NCI-H1417 treated with DMSO at 0.1 percent for 48 hours (cell line): ENCODE results near the gene KRT85.
"Not testable (repeated sequence)": the region's sequence is repeated elsewhere in the genome, so short reads cannot be mapped to it uniquely, and the experiment has no call there.

Experiments used
- DNase-seq: peaks from one replicate; lab custom pipeline; 2025; lab: John Stamatoyannopoulos, UW

Gene KRT85

DNA sequence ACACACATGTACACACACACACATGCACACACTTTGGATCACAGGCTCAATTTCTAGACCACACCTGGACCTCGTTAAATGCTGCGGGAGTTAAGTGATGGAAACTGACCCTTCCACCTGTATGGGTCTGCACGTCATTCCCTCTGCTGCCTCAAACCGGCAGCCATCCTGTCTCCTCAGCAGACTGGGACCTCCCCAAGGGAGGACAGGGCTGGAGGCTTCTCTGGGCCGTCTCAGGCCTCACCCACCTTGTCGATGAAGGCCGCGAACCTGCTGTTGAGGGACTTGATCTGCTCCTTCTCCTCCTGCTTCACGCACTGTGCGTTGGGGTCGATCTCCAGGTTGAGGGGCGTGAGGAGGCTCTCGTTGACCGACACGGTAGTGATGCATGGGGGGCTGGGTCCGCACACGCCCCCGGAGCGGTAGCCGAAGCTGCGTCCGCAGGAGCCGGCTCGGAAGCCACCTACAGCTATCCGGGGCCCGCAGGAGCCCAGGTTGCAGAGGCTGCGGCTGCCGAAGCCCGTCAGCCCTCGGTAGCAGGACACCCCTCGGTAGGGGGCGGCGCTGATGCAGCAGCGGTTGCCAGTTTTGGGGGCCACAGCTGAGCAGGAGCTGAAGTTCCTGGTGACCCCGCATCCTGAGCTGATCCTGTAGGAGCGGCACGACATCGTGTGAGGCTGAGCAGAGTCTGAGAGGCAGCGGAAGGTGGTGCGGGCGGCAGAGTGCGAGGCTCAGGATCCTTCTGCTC lies at the start of gene KRT85:
Gene KRT85, minus strand, starts transcription at position 744 of the 748 bp plus-strand sequence. Its CDS starts 76 bp downstream, at position 668.
- no peak for DNase-seq

GRCh38 chr12:52416795-52417194 lies 49.5 kb upstream of the KRT85 start:
- DNase-seq: no peak

GRCh38 chr12:52415870-52416750 lies 48.8 kb upstream of the KRT85 start:
- no peak for DNase-seq

DNA sequence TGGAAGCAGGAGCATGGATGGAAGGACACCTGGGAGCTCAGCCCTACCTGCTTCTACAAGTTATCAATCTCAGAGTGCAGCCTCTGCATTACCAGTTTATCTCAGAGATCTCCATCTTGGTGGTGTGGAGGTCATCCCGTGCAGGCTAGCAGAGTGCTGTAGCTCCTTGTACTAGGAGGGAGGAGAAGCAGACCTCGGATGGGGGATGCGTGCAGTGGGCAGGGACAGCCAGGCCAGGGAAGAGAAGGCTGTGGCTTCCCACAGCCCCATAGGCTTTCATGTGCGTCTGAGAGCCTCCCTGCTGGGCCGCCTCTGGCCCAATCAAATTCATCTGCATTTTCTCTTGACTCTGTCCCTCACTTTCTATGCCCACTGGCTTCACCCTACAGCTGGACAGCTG lies 47.7 kb upstream of the KRT85 start:
- DNase-seq: no peak

GRCh38 chr12:52413782-52414345 lies 46.6 kb upstream of the KRT85 start:
- no peak for DNase-seq

DNA sequence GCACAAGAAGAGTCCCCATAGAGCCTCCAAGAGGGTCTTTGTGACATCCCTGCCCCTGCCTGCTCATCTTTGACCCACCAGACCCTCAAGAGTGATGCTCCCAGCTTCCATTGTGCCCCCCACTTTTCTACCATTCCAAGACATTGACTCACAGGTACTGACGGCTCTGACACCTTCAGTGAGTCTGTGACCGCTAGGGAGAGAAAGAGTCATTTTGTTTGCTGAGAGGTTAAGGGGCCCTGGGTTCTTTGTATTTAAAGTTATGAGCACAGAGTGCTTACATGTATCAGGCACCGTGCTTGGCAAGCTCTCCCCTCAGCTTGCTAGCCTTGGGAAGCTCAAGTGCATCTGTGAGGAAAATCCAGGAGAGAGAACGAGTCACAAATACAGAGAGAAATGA lies 45.9 kb upstream of the KRT85 start:
- DNase-seq: no peak

- no peak for DNase-seq
These were observed 44.5 kb upstream of the KRT85 start for GRCh38 chr12:52411815-52412214.

GRCh38 chr12:52410589-52411248 lies 43.4 kb upstream of the KRT85 start:
- not testable (repeated sequence) for DNase-seq

DNA sequence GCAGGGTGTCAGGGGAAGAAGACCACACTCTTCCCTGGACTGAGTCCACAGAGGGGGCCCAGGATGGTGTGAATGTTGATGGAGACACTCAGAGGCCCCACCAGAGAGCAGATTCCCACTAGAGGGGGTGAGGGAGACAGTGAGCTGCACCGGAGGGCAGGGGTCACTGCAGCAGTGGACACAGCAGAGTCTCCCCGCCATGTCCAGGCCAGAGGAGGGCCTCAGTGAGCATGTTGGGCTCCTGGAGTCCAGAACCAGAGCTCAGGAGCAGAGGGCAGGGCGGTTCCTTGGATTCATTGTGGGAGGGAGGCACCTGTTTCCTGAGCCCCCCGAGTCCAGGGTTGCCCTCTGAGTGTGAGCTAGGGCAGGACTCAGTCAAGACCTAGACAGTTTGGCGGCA lies 40.6 kb upstream of the KRT85 start:
- DNase-seq: no peak

DNA sequence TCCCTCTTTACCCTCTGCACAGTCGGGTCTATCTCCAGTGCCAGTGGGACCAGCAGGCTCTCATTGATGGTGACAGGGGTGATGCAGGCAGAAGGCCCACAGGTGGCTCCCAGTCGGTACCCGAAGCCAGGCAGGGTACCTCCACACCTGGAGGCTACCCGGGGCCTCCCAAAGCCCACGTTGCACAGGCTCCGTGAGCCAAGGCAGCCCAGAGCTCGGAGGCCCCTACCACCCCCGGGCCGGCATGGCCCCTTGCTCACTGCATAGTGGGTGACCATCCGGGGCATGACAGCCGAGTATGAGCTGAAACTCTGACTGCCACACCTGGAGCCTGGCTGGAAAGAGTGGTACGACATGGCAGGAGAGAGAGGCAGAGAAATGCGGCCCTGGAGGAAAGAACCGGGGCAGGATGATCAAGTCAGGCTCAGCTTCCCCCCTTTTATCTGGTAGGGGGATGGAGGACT lies 38.7 kb upstream of the KRT85 start, which contains the start of gene KRT82:
Gene KRT82, minus strand, starts transcription at position 414 of the 464 bp plus-strand sequence. Its CDS starts 58 bp downstream, at position 356.
- no peak for DNase-seq

- DNase-seq: no peak
These were observed 37.7 kb upstream of the KRT85 start for GRCh38 chr12:52404951-52405350.

DNA sequence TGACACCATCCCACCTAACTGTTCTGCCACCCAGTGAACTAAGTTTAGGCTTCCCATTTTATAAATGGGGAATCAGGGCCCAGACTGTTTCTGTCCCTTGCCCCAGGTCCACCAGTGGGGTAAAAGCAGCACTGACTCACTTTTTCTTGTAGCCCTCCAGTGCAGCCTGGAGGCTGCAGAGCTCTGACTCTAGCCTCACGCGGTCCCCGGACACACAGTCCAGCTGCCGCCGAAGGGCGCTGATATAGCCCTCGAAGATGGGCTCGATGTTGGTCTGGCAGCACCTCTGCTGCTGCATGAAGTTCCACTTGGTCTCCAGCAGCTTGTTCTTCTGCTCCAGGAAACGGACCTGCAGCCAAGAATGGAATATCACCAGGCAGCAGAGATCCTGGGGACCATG lies 36.3 kb upstream of the KRT85 start:
- DNase-seq: no peak

GRCh38 chr12:52402873-52403540 lies 35.7 kb upstream of the KRT85 start:
- no peak for DNase-seq

DNA sequence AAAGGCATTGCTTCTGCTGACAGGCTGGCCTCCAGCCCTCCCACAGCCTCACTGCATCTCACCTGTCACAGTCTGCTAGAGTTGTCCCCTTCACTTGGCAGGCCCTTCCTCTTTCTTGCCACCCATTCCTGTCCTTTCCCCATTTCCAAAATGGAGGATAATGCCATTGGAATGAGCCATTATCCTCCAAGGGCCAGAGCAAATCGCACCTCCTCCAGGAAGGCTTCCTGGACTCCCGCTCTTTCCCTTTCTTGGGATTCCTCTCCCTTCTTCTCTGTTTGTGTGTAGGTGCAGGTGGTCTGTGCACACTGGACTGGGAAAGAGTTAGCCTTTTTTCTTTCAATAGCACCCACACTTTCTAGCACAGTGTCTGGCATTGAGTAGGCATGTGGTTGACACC lies 35.1 kb upstream of the KRT85 start:
- DNase-seq: no peak

- DNase-seq: no peak
These were observed 34.6 kb upstream of the KRT85 start for GRCh38 chr12:52401926-52402325.

DNA sequence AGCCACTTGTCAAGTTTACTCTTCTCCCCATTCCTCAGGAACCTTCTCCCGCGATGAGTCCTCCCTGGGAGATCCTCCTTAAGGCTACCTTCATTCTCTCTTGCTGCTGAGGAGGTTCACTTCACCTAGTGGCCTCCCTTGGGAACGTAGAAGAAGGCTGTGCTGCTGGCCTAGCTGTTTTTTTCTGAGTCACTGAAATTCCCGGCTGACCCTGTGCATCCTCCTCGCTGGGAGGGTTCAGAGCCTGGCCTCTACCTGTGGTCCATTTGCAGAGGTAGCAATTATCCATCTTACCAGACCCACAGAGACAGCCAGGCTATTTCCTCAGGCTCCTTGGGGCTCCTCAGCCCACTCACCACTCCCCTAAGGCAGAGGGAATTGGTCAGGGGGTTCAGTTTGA lies 34.2 kb upstream of the KRT85 start:
- DNase-seq: no peak

DNA sequence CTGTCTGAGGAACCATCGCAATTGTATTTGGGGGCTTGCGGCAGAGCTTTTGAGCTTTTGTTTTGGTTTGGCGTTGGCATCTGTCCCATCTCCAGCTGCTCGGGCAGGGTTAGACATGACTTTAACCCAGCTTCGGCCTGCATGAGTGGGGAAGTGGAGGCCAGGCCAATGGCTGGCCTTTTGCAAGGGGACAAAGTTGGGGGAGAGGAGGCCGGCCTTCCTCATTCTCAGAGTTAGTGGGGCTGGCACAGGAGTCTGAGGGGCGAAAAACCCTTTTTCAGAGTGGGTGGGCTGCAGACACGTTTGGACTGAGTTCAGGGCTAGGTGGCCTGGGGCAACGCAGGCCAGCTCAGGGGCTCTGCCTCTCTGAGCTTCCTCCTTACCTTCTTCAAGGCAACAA lies 33.6 kb upstream of the KRT85 start:
- DNase-seq: no peak

DNA sequence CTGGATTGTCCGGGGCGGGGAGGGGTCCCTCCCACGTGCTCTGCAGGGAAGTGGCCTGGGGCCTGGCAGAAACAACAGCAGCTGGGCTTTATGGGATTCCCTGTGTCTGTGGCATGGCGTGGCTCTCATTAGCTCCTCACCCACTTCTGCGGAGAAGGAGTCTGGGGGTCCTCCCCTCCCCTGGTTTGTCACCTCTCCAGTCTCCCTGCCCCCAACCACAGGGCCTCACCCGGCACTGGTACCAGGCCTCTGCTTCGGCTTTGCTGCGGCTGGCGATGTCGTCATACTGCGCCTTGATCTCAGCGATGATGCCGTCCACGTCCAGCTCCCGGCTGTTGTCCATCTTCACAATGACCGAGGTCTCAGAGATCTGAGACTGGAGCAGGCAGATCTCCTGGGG lies 32.5 kb upstream of the KRT85 start:
- no peak for DNase-seq

DNA sequence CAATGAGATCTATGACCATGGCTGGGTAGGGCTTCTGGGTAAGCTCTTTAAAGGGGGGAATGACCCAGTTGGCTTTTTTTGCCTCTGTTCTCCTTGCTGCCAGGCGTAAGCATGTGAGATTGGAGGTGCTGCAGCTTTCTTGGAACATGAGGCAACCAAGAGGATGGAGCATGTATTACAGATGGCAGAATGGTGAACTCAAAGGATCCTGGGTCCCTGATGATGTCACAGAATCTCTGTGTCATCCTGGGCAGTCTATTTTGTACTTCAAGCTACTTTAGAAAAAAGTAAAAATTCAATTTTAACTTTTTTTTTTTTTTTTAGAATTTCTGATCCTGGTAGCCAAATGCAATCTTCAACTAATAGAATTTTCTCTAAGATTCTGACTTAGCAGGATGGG lies 30.9 kb upstream of the KRT85 start:
- no peak for DNase-seq

- no peak for DNase-seq
These were observed 29.4 kb upstream of the KRT85 start for GRCh38 chr12:52396656-52397055.

DNA sequence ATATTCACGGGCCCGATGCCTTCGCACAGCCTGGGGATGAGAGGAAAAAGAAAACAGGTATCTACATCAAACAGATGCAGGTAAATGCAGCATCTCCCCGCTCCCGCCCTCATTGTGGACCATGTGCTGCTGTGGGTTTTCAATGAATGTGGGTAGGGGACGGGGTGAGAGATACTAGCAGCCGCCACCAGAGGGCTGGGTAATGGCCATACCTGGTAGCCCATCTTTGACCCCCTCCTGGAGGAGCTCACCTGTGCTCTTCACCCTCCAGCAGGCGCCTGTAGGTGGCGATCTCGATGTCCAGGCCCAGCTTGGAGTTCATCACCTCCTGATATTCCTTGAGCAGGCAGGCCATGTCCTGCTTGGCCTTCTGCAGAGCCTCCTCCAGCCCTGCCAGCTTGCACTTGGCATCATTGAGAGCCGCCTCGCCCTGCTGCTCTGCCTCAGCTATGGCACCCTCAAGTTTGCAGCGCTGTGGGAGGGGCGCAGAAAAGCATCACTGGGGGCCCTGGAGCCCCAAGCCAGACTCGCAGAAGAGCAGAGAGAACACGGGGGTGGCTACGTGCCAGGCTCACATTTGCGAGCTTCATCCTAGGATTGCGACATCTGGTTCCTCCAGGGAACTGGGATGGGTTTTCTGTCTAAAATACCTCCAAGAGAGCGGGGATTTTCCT lies 28.6 kb upstream of the KRT85 start:
- DNase-seq: no peak
